ENCODE data around the gene TBC1D10B.

DNA sequence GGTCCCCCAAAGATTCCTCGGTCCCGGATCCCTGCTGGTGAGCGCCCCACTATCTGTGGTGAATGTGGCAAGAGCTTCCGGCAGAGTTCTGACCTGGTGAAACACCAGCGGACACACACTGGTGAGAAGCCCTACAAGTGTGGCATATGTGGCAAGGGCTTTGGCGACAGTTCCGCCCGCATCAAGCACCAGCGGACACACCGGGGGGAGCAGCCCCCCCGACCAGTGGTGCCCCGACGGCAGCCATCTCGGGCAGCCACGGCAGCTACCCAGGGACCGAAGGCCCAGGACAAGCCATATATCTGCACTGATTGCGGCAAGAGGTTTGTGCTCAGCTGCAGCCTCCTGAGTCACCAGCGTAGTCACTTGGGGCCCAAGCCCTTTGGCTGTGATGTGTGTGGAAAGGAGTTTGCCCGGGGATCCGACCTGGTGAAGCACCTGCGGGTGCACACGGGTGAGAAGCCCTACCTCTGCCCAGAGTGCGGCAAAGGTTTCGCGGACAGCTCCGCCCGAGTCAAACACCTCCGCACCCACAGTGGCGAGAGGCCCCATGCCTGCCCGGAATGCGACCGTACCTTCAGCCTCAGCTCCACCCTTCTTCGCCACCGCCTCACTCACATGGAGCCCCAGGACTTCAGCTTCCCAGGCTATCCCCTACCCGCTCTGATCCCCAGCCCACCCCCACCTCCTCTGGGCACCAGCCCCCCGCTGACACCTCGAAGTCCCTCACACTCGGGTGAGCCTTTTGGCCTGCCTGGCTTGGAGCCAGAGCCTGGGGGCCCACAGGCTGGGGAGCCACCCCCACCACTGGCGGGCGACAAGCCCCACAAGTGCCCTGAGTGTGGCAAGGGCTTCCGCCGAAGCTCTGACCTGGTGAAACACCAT lies 27.7 kb upstream of the TBC1D10B start:
- TF ChIP-seq, protein P1, sequence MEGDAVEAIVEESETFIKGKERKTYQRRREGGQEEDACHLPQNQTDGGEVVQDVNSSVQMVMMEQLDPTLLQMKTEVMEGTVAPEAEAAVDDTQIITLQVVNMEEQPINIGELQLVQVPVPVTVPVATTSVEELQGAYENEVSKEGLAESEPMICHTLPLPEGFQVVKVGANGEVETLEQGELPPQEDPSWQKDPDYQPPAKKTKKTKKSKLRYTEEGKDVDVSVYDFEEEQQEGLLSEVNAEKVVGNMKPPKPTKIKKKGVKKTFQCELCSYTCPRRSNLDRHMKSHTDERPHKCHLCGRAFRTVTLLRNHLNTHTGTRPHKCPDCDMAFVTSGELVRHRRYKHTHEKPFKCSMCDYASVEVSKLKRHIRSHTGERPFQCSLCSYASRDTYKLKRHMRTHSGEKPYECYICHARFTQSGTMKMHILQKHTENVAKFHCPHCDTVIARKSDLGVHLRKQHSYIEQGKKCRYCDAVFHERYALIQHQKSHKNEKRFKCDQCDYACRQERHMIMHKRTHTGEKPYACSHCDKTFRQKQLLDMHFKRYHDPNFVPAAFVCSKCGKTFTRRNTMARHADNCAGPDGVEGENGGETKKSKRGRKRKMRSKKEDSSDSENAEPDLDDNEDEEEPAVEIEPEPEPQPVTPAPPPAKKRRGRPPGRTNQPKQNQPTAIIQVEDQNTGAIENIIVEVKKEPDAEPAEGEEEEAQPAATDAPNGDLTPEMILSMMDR (tag by site-specific recombination; IDR thresholded peaks at IDR 0.05), result no peak
- TF ChIP-seq ZIC2 (tag by site-specific recombination; IDR thresholded peaks at IDR 0.05), result no peak
- TF ChIP-seq ZNF335 (tag by site-specific recombination; conservative IDR thresholded peaks at IDR 0.05), result no peak
- TF ChIP-seq ZNF23 (tag by site-specific recombination; IDR thresholded peaks at IDR 0.05; ENCODE audit: borderline replicate concordance), result no peak
- no peak for TF ChIP-seq TCF7L2 (IDR thresholded peaks at IDR 0.05; ENCODE audit: borderline replicate concordance, low read depth, low read length)
- no peak for TF ChIP-seq ZSCAN18 (tag by site-specific recombination; IDR thresholded peaks at IDR 0.05)
